HL-60 (cell line): ENCODE measurements around the gene FRRS1.

Experiments used
- CTCF ChIP-seq: IDR thresholded peaks from one replicate; pipeline ENCODE4 v1.5.1; 2011; ENCODE audit warnings: low read length, control low read depth, inconsistent platforms; ENCODE audit not compliant: insufficient read depth
- GABPA ChIP-seq: IDR thresholded peaks from 2 replicates; pipeline ENCODE4 v1.6.1; 2012; ENCODE audit warnings: low read depth
- POLR2AphosphoS5 ChIP-seq: IDR thresholded peaks from 2 replicates; pipeline ENCODE4 v1.6.1; 2012; ENCODE audit warnings: low read depth
- SPI1 ChIP-seq: IDR thresholded peaks from 2 replicates; pipeline ENCODE4 v1.6.1; 2012; ENCODE audit warnings: low read depth, mild to moderate bottlenecking, borderline replicate concordance
- TF ChIP-seq, protein P1 (sequence below): IDR thresholded peaks from 2 replicates; pipeline ENCODE4 v1.6.1; 2012; ENCODE audit warnings: low read depth; ENCODE audit not compliant: insufficient replicate concordance

DNA sequence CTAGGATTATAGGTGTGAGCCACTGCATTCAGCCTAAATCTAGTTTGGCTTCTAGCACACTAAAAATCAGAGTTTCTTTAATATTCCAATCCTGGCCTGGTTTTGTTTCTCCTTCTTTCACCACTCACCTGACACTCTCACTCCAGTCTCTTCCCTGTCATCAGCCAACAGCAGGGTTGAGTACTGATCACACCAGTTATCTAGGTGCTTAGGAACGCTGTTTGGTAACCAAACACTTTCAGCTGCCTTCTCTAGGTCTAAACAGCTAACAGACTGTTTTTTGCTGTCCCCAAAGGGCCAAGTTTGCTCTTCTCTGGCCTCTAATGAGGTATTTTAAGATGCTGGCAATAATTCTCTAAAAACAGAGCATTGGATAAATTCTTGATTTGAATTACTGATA lies 17.7 kb upstream of the FRRS1 start:
- TF ChIP-seq, protein P1, sequence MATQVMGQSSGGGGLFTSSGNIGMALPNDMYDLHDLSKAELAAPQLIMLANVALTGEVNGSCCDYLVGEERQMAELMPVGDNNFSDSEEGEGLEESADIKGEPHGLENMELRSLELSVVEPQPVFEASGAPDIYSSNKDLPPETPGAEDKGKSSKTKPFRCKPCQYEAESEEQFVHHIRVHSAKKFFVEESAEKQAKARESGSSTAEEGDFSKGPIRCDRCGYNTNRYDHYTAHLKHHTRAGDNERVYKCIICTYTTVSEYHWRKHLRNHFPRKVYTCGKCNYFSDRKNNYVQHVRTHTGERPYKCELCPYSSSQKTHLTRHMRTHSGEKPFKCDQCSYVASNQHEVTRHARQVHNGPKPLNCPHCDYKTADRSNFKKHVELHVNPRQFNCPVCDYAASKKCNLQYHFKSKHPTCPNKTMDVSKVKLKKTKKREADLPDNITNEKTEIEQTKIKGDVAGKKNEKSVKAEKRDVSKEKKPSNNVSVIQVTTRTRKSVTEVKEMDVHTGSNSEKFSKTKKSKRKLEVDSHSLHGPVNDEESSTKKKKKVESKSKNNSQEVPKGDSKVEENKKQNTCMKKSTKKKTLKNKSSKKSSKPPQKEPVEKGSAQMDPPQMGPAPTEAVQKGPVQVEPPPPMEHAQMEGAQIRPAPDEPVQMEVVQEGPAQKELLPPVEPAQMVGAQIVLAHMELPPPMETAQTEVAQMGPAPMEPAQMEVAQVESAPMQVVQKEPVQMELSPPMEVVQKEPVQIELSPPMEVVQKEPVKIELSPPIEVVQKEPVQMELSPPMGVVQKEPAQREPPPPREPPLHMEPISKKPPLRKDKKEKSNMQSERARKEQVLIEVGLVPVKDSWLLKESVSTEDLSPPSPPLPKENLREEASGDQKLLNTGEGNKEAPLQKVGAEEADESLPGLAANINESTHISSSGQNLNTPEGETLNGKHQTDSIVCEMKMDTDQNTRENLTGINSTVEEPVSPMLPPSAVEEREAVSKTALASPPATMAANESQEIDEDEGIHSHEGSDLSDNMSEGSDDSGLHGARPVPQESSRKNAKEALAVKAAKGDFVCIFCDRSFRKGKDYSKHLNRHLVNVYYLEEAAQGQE, result no peak
- TF ChIP-seq CTCF, result no peak
- TF ChIP-seq POLR2AphosphoS5, result no peak
- TF ChIP-seq GABPA, result no peak
- TF ChIP-seq SPI1, result no peak
